GM13977 (cell line): Measurements from ENCODE around the gene LRFN5.

Experiments used
- DNase-seq: peaks from one replicate; pipeline ENCODE4 v3.0.0; 2012; ENCODE audit warnings: low spot score
- in situ Hi-C: fragments of 300-500 bp; cut with MboI; formaldehyde crosslinking; loops from one replicate; pipeline ENCODE4 v1.12.0; 2022; ENCODE audit warnings: low sequenced_read_pairs, low pct_unique_long_range_greater_than_20kb, mixed read lengths, inconsistent platforms; ENCODE audit not compliant: unreplicated experiment
- TF ChIP-seq, protein P1 (sequence below): IDR thresholded peaks from 2 replicates; pipeline ENCODE4 v1.5.1; 2012; ENCODE audit warnings: mild to moderate bottlenecking, control low read depth; ENCODE audit not compliant: insufficient read depth; ENCODE audit errors: extremely low read depth, missing control alignments

The LRFN5 gene

GRCh38 chr14:41782511-41782910, 175.8 kb downstream of the LRFN5 start:
- DNase-seq = no peak
- in situ Hi-C loops = no loop called here
- TF ChIP-seq, protein P1, sequence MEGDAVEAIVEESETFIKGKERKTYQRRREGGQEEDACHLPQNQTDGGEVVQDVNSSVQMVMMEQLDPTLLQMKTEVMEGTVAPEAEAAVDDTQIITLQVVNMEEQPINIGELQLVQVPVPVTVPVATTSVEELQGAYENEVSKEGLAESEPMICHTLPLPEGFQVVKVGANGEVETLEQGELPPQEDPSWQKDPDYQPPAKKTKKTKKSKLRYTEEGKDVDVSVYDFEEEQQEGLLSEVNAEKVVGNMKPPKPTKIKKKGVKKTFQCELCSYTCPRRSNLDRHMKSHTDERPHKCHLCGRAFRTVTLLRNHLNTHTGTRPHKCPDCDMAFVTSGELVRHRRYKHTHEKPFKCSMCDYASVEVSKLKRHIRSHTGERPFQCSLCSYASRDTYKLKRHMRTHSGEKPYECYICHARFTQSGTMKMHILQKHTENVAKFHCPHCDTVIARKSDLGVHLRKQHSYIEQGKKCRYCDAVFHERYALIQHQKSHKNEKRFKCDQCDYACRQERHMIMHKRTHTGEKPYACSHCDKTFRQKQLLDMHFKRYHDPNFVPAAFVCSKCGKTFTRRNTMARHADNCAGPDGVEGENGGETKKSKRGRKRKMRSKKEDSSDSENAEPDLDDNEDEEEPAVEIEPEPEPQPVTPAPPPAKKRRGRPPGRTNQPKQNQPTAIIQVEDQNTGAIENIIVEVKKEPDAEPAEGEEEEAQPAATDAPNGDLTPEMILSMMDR = no peak

DNA sequence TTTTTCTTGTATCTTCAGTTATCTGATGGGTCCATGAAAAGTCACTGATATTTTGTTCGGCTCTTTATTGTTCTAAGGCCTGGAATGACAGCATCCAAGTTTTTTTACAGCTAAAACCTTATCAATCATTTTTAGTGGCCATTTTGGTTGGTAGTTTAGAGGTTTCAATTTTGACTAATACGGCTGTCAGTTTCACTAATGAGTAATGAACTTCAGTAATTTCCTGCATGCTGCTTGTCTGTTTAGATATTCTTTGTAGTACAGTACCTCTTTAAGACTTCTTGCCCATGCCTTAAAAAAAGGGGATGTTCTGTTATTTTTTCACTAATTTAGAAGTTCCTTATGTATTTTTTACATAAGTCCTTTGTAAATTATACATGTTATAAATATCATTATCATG, 176.7 kb downstream of the LRFN5 start:
- in situ Hi-C loops = no loop called here
- no peak for DNase-seq
- TF ChIP-seq, protein P1 = no peak

DNA sequence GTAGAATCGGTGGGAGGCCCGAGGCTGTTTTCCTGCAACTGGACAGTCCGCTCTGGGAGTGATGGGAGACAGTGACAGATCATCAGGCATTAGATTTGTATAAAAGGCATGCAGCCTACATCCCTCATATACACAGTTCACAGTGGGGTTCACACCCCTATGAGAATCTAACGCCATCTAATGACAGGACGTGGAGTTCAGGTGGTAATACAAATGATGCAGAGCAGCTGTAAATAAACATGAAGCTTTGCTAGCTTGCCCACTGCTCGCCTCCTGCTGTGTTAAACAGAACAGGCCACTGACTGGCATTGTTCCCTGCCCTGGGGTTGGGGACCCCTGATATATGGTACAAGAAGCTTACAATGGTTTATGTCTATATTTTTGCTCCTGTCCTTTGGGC, 179.0 kb downstream of the LRFN5 start:
- TF ChIP-seq, protein P1 = peak; percentile 3
- no peak for DNase-seq
- in situ Hi-C loops = no loop called here

GRCh38 chr14:41799817-41800216, 193.1 kb downstream of the LRFN5 start:
- DNase-seq = no peak
- in situ Hi-C loops = no loop called here
- TF ChIP-seq, protein P1 = no peak

- DNase-seq = no peak
- TF ChIP-seq, protein P1 = no peak
- in situ Hi-C loops = no loop called here
These were observed 199.0 kb downstream of the LRFN5 start for GRCh38 chr14:41805633-41806032.

DNA sequence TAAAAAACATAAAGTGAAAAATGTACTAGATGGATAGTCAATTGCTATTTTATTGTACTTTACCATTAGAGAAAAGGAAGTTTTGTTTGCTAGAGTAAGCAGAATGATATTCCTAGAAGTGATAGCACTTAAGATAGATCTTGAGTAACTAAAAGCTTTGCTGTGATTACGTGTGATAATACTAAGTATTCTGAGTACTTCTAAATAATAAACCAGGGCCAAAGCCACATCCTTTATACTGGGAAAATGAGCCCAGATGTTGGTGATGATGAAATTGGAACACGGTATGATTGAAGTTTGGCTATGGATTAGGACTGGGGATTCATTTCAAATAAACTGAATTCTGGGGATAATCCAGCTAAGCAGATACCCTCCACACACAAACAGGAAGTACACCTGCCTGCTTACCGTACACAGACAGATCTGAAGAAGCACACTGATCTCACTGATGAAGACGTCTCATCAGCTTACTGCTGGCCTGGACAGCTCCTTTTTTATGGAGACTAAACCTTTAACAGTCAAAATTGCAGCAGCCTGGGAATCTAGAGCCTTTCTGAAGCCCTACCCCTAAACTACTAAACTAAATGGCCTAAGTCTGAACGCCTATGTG, 199.8 kb downstream of the LRFN5 start:
- in situ Hi-C loops = no loop called here
- no peak for DNase-seq
- TF ChIP-seq, protein P1 = no peak
